Endothelial cell of umbilical vein (primary cell): ENCODE results near the gene PTGER3. TPM values are rescaled to one million over a fixed set of nuclear protein-coding genes. Genes with fewer than 3 reads are reported as not detected.

ENCODE experiments used
- BruUV-seq: library from RNA; stranded (reverse); fragments of 400-500 nt; replicated peaks from 2 replicates; lab custom pipeline; 2021; lab: Mats Ljungman, UMichigan
- CTCF ChIA-PET: fragments of 300-600, 350-600 bp; sonication (Branson Sonifier 250); formaldehyde crosslinking; loops from one replicate; lab custom pipeline; 2021; ENCODE audit warnings: antibody characterized with exemption, inconsistent platforms; lab: Charles Lee
- POLR2A ChIA-PET: fragments of 300-600, 350-600 bp; sonication (Branson Sonifier 250); formaldehyde crosslinking; loops from one replicate; lab custom pipeline; 2021; ENCODE audit warnings: antibody characterized with exemption, inconsistent platforms; lab: Charles Lee
- DNase-seq: peaks from one replicate; pipeline ENCODE4 v3.0.0-alpha.2; 2011; ENCODE audit warnings: low read depth, low spot score
- FAIRE-seq: peaks from 2 replicates; lab custom pipeline; 2011; peaks lifted over from hg19 to GRCh38; lab: Jason Lieb, UNC
- H2AFZ ChIP-seq: 2 replicates; pipeline ENCODE4 v1.6.0; 2012; ENCODE audit warnings: low read depth, low read length, control low read depth, inconsistent platforms
- H3K27ac ChIP-seq: 2 replicates; pipeline ENCODE4 v1.5.1; 2011; ENCODE audit warnings: low read depth, mild to moderate bottlenecking, control low read depth, low read length, moderate library complexity; ENCODE audit not compliant: insufficient read depth
- H3K27me3 ChIP-seq, 2 experiments: 2 replicates each; pipeline versions ENCODE4 v1.6.0 to v1.6.1; 2011; ENCODE audit warnings: low read length in 2 of 2, mixed read lengths in 1 of 2; ENCODE audit not compliant: control insufficient read depth in 2 of 2, insufficient read depth in 2 of 2
- H3K36me3 ChIP-seq, 2 experiments: 2 replicates in 1 of 2; 3 replicates in 1 of 2; pipeline ENCODE4 v1.5.1; 2011; ENCODE audit warnings: low read length in 2 of 2, mild to moderate bottlenecking in 1 of 2, moderate library complexity in 1 of 2; ENCODE audit not compliant: control insufficient read depth in 2 of 2, insufficient read depth in 2 of 2; ENCODE audit errors: extremely low read depth in 1 of 2
- H3K4me1 ChIP-seq: 3 replicates; pipeline ENCODE4 v1.5.1; 2011; ENCODE audit warnings: mild to moderate bottlenecking, low read length; ENCODE audit not compliant: control insufficient read depth, insufficient read depth; ENCODE audit errors: extremely low read depth
- H3K4me2 ChIP-seq: 2 replicates; pipeline ENCODE4 v1.6.1; 2011; ENCODE audit warnings: low read length, control low read depth, mixed read lengths; ENCODE audit not compliant: insufficient read depth
- H3K4me3 ChIP-seq, 3 experiments: fragments of 200-600 bp in 1 of 3; sonication (generic), shearing (Covaris generic) in 1 of 3; replicated peaks in 1 of 3; 2 replicates each; pipeline ENCODE4 v1.5.1; 2011 to 2016; ENCODE audit warnings: control low read depth in 3 of 3, low read length in 3 of 3, mild to moderate bottlenecking in 2 of 3, inconsistent platforms in 1 of 3, low read depth in 1 of 3, moderate library complexity in 1 of 3; ENCODE audit not compliant: insufficient read depth in 1 of 3
- H3K79me2 ChIP-seq: 2 replicates; pipeline ENCODE4 v1.6.0; 2012; ENCODE audit warnings: low read length, inconsistent platforms; ENCODE audit not compliant: control insufficient read depth, insufficient read depth
- H3K9ac ChIP-seq: replicated peaks from 2 replicates; pipeline ENCODE3; 2011; ENCODE audit warnings: low read length, control low read depth; ENCODE audit not compliant: insufficient read depth; ENCODE audit errors: extremely low read depth
- H3K9me1 ChIP-seq: replicated peaks from 3 replicates; pipeline ENCODE4 v1.6.0; 2011; ENCODE audit warnings: mild to moderate bottlenecking, low read length; ENCODE audit not compliant: control insufficient read depth, insufficient read depth; ENCODE audit errors: extremely low read depth
- H3K9me3 ChIP-seq: replicated peaks from 2 replicates; pipeline ENCODE4 v1.5.1; 2012; ENCODE audit warnings: low read length, inconsistent platforms; ENCODE audit not compliant: control insufficient read depth, insufficient read depth
- H4K20me1 ChIP-seq: replicated peaks from 2 replicates; pipeline ENCODE3; 2011; ENCODE audit warnings: mild to moderate bottlenecking, low read length; ENCODE audit not compliant: control insufficient read depth, insufficient read depth; ENCODE audit errors: extremely low read depth
- CTCF ChIP-seq, 2 donors: IDR thresholded peaks; 1 replicate in 1 of 2; 2 replicates in 1 of 2; pipeline ENCODE4 v1.5.1; 2011; ENCODE audit warnings: low read length in 2 of 2, mild to moderate bottlenecking in 2 of 2, moderate library complexity in 2 of 2, control low read depth in 1 of 2, inconsistent platforms in 1 of 2, low read depth in 1 of 2; ENCODE audit not compliant: insufficient read depth in 1 of 2; ENCODE audit errors: extremely low read depth in 1 of 2
- EZH2 ChIP-seq: IDR thresholded peaks from 2 replicates; pipeline ENCODE4 v1.6.1; 2012; ENCODE audit warnings: borderline replicate concordance, low read depth, mild to moderate bottlenecking, moderate library complexity, low read length, inconsistent platforms; ENCODE audit not compliant: severe bottlenecking
- FOS ChIP-seq: IDR thresholded peaks from 2 replicates; pipeline ENCODE4 v1.6.1; 2011; ENCODE audit warnings: mild to moderate bottlenecking, low read length, moderate library complexity, borderline replicate concordance; ENCODE audit not compliant: insufficient read depth
- GATA2 ChIP-seq: IDR thresholded peaks from 2 replicates; pipeline ENCODE4 v1.7.0; 2011; ENCODE audit warnings: low read depth, mild to moderate bottlenecking, moderate library complexity, mixed read lengths, low read length; ENCODE audit not compliant: insufficient read length, insufficient read depth
- JUN ChIP-seq: IDR thresholded peaks from 2 replicates; pipeline ENCODE4 v1.6.1; 2011; ENCODE audit warnings: borderline replicate concordance, low read depth; ENCODE audit not compliant: insufficient read length, insufficient read depth
- MAX ChIP-seq: IDR thresholded peaks from 2 replicates; pipeline ENCODE4 v1.6.1; 2011; ENCODE audit not compliant: insufficient read depth, insufficient read length
- MYC ChIP-seq: IDR thresholded peaks from one replicate; pipeline ENCODE4 v1.6.1; 2011; ENCODE audit warnings: mild to moderate bottlenecking, low read depth, low read length
- POLR2A ChIP-seq: IDR thresholded peaks from 2 replicates; pipeline ENCODE4 v1.6.1; 2012; ENCODE audit warnings: low read depth, mild to moderate bottlenecking, control low read depth, low read length
- POLR2AphosphoS5 ChIP-seq: IDR thresholded peaks from 2 replicates; pipeline ENCODE4 v1.6.1; 2012; ENCODE audit warnings: low read depth, mild to moderate bottlenecking, control low read depth, low read length, moderate library complexity; ENCODE audit not compliant: insufficient read depth
- dilution Hi-C: fragments of 300-500 bp; cut with MboI; formaldehyde crosslinking; loops from one replicate; pipeline ENCODE4 v1.15.0; 2019; ENCODE audit warnings: low sequenced_read_pairs; ENCODE audit not compliant: extremely low pct_ligation_motif_present
- intact Hi-C: fragments of 100-400 bp; cut with micrococcal nuclease; formaldehyde crosslinking; loops from one replicate; pipeline ENCODE4 v1.10.0; 2022
- polyA plus RNA-seq, 4 experiments: library from polyadenylated mRNA; depleted of rRNA in 3 of 4; stranded (reverse) in 3 of 4; unstranded in 1 of 4; fragments of >200 nt; gene quantifications; 2 replicates each; pipeline versions ENCODE4 v1.2.1 to v1.2.3, GENCODE V29; 2011 to 2012; ENCODE audit warnings: missing spikeins in 1 of 4
- total RNA-seq: library from RNA; stranded (reverse); gene quantifications from 2 replicates; pipeline ENCODE4 v1.2.3, GENCODE V29; 2021

The PTGER3 gene
- total and polyA plus RNA-seq, 2 donors (not counting 3 experiments of a cell fraction or from before 2014, with no cell fraction given) = 0.01 TPM; not detected in 1

GRCh38 chr1:70963374-70963773 lies 84.2 kb downstream of the PTGER3 start:
- no peak for FAIRE-seq
- TF ChIP-seq MAX (no peak), POLR2AphosphoS5 (no peak), MYC (no peak), EZH2 (no peak), JUN (no peak), CTCF (IDR thresholded peaks at IDR 0.05; ENCODE audit: extremely low read depth in 1 of 2, insufficient read depth in 1 of 2, low read depth in 1 of 2, low read length in 2 of 2) (no peak), POLR2A (no peak), GATA2 (no peak), FOS (no peak)
- Histone ChIP-seq H3K36me3 (no peaks in the 10 kb centered on the region), H3K9ac (no peak overlapping the region), H3K27me3 (no peaks in the 10 kb centered on the region), H4K20me1 (no peaks in the 10 kb centered on the region), H3K9me1 (no peaks in the 10 kb centered on the region), H2AFZ (no peak overlapping the region), H3K4me3 (no peak overlapping the region), H3K4me2 (no peak overlapping the region), H3K27ac (no peak overlapping the region), H3K79me2 (no peaks in the 10 kb centered on the region), H3K4me1 (no peaks in the 10 kb centered on the region), H3K9me3 (no peaks in the 10 kb centered on the region)
- POLR2A ChIA-PET = no interaction called here
- intact Hi-C loops (no loop called here), dilution Hi-C loops (no loop called here)
- no peak for DNase-seq
- CTCF ChIA-PET = no interaction called here
- BruUV-seq = no TSS peak
